GM13976 (cell line): ENCODE measurements around the gene RNF157.

Experiments used
- DNase-seq: peaks from one replicate; pipeline ENCODE4 v3.0.0; 2012; ENCODE audit warnings: low spot score
- CTCF ChIP-seq: IDR thresholded peaks from 2 replicates; pipeline ENCODE4 v1.5.1; 2012; ENCODE audit warnings: borderline replicate concordance, mild to moderate bottlenecking; ENCODE audit not compliant: insufficient read depth; ENCODE audit errors: extremely low read depth, missing control alignments, control extremely low read depth
- in situ Hi-C: fragments of 300-500 bp; cut with MboI; formaldehyde crosslinking; loops from one replicate; pipeline ENCODE4 v1.12.0; 2022; ENCODE audit warnings: low sequenced_read_pairs, mixed read lengths, inconsistent platforms; ENCODE audit not compliant: unreplicated experiment

The RNF157 gene

GRCh38 chr17:76154936-76155845 lies 85.1 kb downstream of the RNF157 start:
- no peak for DNase-seq
- in situ Hi-C loops: no loop called here
- no peak for TF ChIP-seq CTCF

DNA sequence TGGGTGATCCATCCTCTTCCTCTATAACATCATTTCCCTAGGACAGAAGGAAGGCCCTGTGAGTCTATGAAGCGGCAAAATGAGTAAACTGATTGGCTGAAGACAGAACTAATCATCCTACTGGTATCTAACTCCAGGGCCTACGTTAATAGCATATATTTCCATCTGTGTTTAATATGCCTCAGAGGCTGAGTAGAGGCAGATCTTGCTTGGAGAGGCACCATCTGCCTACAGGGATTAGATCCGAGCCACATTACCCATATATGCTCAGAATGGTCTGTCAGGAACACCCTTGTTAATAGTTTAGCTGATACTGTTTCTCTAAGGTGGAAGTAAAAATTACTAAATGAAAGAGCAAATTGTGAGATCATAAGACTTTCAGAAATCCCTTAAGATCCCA lies 86.0 kb downstream of the RNF157 start:
- TF ChIP-seq CTCF: no peak
- no peak for DNase-seq
- in situ Hi-C loops: no loop called here

DNA sequence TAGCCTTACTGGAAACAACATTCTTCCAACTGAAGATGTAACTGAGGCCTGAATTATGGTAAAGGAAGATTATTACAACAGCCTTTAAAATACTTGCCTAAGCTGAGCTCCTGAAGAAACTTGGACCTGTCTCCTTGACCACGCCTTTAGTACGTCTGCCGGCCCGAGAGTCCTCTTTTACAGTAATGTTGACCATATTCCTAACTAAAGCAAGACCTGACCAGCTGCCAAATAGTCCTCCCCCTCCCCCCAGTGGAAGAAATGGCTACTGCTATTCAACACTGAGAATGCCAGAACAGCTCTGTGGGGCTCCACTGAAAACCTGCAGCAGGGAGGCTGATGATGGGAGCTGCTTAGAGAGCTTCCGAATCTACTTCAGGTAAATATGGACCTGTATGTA lies 86.7 kb downstream of the RNF157 start:
- TF ChIP-seq CTCF: no peak
- no peak for DNase-seq
- in situ Hi-C loops: no loop called here

DNA sequence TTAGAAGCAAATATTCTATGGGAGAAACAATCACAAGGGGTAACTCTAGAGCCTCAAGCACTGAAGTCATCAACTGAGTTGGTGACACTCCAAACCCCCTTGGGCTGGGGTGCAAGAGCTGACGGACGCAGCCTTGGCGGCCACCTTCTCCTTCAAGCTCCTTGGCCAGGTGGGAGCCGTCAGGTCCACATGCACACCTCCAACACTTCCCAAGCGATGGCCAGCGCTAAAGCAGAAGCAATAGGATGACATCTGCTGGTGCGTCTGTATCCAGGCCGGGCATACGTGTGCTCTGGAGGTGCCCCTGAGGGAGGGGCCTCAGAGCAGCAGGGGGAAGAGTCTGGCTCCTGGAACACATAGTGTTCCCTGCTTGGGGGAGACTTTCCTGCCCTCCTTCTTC lies 87.1 kb downstream of the RNF157 start:
- no peak for DNase-seq
- TF ChIP-seq CTCF: no peak

GRCh38 chr17:76152591-76152990 lies 87.7 kb downstream of the RNF157 start:
- TF ChIP-seq CTCF: no peak
- in situ Hi-C loops: no loop called here
- DNase-seq: no peak

More for the DNA sequence above, 87.1 kb downstream of the RNF157 start:
- in situ Hi-C loops: no loop called here

DNA sequence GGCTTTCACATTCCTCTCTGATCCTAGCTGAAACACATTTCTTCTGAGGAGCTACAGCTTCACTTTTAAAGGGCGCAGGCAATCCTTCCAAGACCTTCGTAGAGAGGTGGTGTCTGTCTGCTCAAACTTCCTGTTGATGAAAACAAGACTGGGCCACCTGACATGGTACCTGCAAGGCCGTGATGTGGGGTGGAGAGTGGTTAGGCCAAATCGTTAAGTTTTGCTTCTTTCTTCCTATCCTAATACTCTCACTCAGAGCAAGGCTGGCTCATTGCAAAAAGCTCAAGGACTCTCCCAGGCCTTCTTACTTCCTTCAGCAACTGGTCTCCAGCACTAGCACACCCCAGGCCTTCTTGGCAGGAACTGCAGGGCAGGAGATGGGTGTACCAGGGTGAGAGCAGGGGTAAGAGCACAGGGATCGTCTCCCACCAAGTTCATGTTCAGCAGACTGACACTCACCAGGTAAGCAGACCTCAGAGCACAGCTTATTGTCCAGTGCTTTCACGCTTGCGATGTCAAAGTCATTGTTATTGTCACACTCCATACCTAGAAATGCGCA lies 88.3 kb downstream of the RNF157 start:
- in situ Hi-C loops: no loop called here
- DNase-seq: no peak
- TF ChIP-seq CTCF: no peak
